Keratinocyte (primary cell): Measurements from ENCODE around the gene SLC6A15.

Experiments used
- EZH2 ChIP-seq: IDR thresholded peaks from one replicate; pipeline ENCODE4 v1.6.1; 2012; ENCODE audit warnings: inconsistent platforms, mild to moderate bottlenecking, low read length, moderate library complexity
- TF ChIP-seq, protein P1 (sequence below), 3 experiments: IDR thresholded peaks in 1 of 3; conservative IDR thresholded peaks in 1 of 3; optimal IDR thresholded peaks in 1 of 3; 2 replicates in 2 of 3; 3 replicates in 1 of 3; pipeline versions ENCODE3 to v1.5.1; 2011; ENCODE audit warnings: low read length in 3 of 3, mild to moderate bottlenecking in 3 of 3, moderate library complexity in 2 of 3, control low read depth in 1 of 3, inconsistent platforms in 1 of 3; ENCODE audit not compliant: insufficient read depth in 2 of 3; ENCODE audit errors: extremely low read depth in 1 of 3

DNA sequence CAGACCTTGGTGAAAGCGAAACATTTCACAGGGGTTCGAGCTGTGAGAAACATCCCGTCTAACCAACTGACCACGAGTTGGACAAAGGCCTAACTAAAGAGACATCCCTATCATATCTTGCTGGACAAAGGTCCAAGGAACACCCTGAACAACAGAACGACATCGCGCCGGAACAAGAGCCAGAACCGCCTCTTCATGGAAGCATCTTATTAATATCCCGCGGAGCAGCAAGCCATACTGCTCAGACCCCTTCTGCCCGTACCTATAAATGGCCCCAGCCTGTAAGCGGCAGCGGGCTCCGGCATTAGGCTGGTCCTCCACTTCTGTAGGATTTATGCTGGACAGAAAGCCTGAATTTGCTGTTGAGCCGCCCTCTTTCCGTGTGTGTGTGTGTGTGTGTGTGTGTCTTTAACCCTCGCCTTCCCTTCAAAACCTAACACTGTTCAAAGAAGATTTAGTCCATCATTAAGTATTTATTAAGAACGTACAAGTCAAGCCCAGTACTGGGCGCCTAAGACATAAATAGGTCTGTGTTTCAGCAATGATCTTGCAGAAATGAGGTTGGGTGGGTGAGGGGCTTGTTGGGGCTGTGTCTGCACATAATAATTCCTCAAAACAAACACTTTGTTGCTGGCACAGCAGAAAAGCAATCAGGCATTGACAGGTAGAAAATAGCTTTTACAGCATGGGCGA lies 1.9 kb downstream of the SLC6A15 start:
- TF ChIP-seq, protein P1, sequence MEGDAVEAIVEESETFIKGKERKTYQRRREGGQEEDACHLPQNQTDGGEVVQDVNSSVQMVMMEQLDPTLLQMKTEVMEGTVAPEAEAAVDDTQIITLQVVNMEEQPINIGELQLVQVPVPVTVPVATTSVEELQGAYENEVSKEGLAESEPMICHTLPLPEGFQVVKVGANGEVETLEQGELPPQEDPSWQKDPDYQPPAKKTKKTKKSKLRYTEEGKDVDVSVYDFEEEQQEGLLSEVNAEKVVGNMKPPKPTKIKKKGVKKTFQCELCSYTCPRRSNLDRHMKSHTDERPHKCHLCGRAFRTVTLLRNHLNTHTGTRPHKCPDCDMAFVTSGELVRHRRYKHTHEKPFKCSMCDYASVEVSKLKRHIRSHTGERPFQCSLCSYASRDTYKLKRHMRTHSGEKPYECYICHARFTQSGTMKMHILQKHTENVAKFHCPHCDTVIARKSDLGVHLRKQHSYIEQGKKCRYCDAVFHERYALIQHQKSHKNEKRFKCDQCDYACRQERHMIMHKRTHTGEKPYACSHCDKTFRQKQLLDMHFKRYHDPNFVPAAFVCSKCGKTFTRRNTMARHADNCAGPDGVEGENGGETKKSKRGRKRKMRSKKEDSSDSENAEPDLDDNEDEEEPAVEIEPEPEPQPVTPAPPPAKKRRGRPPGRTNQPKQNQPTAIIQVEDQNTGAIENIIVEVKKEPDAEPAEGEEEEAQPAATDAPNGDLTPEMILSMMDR (optimal IDR thresholded peaks at IDR 0.05 in 1 of 3, IDR thresholded peaks at IDR 0.05 in 1 of 3, conservative IDR thresholded peaks at IDR 0.05 in 1 of 3; ENCODE audit: extremely low read depth in 1 of 3, insufficient read depth in 2 of 3, low read length in 3 of 3), result no peak
- TF ChIP-seq EZH2, result no peak
